HG03378 (cell line): Measurements from ENCODE around the gene KNDC1.
"Not testable (repeated sequence)": the region's sequence is repeated elsewhere in the genome, so short reads cannot be mapped to it uniquely, and the experiment has no call there.

Source experiments
- ATAC-seq: cut with Tn5 transposase; IDR thresholded peaks from one replicate; pipeline ENCODE4 v1.9.1; 2021; ENCODE audit warnings: mild to moderate bottlenecking, moderate library complexity; ENCODE audit not compliant: unreplicated experiment

The KNDC1 gene

DNA sequence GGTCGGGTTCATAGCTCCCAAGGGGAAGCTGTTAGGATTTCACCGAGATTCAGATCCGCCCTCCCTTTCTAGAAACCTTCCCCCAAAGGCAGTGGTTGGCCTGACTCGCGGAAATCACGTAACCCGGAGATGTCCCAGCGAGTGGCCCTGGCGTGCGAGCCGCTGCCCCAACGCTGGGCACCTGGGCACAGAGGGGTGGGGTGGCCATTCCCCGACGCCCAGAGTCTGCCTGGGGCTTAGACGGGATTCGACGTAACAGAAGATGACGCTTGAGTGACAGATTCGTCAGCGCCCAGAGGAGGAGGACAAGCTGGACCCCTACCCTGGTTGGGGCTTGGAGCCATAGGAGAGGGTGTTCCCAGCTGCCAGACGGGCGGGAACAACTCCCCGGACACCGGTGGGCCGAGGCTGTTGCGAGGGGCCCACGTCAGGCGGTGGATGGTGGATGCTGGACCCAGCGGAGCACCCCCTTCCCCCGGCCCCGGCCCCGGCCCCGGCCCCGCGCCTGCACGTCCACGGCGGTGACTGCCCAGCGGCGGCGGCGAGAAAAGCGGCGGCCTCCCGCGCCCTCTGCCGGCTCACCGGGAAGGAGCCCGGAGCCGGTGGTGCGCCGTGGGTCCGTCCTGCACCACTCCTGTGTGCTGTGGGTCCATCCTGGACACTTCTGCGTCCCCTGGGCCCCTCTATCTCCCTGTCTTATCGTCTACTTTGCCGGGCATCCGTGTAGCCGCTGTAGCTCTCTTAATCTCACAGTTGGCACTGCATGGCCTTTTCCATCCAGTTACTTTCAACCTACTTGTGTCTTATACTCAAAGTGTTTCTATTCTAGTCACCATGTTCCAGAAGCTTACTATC, 35.4 kb upstream of the KNDC1 start:
- no peak for ATAC-seq

DNA sequence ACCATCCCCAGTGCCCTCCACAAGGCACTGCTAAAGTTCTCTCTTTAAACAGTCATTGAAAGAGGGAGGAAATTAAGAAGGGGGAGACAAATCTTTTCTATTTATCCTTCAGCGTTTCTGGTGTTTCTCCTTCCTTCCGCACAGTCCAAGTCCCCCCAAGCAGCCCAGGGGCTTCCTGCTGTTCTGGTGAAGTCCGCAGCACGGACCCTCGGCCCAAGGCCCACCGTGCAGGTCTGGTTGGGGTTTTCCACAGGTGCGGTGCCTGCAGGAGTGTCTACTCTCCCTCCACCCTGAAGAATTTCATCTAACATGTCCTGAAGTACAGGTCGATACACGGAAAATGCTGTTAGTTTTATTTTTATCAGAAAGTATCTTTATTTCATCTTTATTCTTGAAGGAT, 34.1 kb upstream of the KNDC1 start:
- ATAC-seq = no peak

DNA sequence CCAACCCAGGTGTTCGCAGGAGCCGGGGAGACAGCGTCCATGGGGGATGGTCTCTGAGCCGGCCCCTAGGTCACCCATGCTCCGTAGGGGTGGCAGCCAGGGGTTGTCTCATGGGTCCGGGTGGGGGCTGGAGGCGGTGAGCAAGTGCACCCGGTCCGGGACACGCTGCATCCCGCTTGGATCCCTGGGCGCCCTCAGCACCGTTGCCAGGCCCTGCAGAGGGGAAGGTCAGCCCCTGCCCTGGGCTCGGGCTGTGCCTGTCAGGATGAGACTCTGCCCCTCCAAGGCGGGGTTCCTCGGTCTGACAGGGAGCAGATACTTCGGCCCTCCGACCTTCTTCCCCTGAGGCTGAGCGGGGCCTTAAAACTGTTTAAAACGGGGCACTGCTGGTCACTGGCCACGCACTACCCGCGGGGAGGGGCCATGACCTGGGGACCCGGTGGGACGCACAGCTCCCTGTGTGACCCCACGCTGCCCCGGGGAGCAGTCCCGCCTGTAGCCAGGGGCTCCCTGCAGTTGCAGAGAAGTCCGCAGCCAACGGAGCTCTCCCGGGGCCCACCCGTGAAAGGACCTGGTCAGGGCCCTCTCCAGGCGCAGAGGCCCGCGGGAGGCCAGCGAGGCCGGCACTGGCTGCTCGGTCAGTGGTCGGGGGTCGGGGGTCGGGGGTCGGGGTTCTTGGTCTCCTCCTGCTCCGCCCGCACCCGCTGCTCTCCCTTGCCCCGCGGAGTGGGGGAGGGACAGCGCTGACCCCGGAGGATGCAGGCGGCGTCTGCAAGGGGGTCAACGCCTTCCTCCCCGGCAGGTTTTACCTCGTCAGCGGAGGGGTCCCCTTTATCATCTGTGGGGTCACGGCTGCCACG, 33.4 kb upstream of the KNDC1 start:
- ATAC-seq = no peak

DNA sequence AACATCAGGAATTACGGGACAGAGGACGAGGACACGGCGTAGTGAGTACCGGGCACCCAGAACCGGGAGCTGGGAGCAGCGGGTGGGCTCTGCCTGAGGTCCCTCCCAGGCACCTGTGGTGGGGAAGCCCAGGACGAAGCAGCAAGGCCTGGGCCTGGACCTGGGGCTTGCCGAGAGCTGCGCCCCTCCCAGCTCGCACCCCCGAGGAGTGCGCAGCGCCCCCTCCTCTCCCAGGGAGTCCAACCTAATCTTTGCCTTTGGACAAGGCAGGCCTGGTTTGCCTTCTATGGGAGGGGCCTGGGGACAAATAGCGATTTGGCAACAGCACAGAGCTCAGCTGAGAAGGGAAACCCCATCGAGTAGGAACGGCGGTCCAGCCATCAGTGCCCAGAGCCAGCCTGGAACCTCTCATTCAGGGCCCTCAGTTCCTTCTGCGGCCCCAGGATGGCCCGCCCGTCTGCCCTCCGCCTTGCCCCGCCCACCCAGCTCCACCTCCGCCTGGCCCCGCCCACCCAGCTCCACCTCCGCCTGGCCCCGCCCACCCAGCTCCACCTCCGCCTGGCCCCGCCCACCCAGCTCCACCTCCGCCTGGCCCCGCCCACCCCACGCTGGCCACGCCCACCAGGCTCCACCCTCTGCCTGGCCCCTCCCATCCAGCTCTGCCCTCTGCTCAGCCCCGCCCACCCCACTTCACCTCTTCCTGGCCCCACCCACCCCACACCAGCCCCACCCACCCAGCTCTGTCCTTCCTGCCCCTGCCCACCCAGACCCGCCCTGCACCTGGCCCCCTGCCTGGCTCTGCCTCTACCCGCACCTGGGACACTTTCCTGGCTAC, 32.5 kb upstream of the KNDC1 start:
- ATAC-seq = no peak

DNA sequence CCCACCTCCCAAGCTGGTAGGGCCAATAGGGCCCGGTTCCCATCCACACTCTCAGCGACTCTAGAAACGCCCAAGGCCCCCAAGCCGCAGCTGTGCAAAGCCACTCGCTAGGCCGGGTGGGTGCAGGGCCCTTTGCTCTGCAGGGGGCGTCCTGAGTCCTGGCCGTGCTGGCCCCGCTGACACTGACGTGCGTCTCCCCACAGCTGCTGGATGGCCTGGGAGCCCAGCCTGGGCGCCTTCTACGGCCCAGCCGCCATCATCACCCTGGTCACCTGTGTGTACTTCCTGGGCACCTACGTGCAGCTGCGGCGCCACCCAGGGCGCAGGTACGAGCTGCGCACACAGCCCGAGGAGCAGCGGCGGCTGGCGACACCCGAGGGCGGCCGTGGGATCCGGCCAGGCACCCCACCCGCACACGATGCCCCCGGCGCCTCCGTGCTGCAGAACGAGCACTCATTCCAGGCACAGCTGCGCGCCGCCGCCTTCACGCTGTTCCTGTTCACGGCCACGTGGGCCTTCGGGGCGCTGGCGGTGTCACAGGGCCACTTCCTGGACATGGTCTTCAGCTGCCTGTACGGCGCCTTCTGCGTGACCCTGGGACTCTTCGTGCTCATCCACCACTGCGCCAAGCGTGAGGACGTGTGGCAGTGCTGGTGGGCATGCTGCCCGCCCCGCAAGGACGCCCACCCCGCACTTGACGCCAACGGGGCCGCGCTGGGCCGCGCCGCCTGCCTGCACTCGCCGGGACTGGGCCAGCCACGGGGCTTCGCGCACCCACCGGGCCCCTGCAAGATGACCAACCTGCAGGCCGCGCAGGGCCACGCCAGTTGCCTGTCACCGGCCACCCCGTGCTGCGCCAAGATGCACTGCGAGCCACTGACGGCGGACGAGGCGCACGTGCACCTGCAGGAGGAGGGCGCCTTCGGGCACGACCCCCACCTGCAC, 31.6 kb upstream of the KNDC1 start:
- no peak for ATAC-seq

DNA sequence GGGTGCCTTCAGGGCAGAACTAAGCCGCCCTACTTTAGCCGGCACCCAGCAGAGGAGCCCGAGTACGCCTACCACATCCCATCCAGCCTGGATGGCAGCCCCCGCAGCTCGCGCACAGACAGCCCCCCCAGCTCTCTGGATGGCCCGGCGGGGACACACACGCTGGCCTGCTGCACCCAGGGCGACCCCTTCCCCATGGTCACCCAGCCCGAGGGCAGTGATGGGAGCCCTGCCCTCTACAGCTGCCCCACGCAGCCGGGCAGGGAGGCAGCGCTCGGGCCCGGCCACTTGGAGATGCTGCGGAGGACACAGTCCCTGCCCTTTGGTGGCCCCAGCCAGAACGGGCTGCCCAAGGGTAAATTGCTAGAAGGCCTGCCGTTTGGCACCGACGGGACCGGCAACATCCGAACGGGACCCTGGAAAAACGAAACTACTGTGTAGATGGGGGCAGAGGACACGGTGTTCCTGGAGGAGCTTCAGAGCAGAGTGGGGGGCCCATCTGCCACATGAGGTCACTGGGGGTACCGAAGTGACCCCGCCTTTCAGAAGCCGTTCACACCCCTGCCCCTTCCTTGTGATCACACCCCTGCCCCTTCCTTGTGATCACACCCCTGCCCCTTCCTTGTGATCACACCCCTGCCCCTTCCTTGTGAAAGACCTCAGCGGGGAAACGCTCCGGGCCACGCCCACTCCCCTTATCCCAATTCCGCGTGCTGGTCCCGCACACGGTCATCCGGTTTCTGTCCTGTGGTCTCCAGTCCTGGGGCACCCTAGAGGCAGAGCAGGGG, 30.8 kb upstream of the KNDC1 start:
- ATAC-seq = no peak

DNA sequence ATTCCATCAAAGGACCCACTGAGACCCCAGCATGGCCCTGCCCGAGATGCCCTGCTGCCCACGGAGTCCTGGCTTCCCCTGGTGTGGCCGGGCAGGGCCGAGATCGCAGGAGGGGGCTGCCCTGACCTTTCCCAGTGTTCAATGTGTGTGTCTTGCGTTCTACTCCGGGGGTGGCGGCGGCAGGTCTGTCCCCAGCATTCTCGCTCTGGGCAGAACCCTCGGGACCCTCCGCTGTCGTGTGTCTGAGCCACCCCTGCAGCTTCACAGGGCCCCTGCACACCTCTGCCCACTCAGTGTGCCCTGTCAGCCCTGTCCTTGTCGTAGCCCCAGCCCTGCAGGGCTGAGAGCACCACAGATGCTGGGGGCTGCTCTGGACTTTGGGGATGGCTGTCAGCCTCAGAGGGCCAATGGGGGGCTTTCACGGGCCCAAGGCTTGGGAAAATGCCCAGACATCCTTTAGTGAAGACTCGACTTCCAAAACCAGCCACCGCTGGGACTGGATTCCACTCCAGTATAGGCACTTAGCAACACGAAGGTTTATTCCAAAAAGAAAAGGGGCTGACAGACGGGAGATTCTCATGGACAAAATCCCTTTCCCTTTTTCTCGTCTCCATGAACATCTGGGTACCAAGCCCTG, 30.0 kb upstream of the KNDC1 start:
- ATAC-seq = no peak

DNA sequence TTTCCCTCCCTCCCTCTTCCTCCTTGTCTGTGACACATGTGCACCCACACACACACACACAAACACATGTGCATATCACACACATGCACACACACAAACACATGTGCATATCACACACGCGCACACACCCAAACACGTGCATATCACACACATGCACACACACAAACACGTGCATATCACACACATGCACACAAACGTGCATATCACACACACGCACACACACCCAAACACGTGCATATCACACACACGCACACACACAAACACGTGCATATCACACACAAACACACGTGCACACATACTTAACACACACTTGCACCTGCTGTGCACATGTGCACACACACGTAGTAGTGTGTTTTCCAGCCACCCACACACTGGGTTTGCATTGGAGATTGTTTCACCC, 29.4 kb upstream of the KNDC1 start:
- ATAC-seq = no peak

DNA sequence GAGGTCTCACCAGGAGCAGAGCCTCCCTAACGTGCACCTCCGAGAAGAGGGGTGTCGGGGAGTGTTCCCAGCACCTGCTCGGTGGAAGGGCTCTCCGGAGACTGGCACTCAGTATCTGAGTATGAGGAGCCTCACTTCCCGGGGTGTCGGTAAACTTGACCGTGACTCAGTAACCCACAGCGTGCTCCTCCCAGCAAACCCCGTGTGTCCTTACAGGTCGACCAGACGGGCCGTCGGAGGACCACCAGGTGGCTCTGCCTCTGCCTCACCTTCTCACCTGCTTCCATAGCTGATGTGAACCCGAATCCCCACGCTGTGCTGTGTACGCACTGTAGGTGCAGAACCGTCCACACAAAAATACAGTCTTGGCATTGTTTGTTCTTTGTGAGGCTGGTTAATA, 29.0 kb upstream of the KNDC1 start:
- no peak for ATAC-seq

DNA sequence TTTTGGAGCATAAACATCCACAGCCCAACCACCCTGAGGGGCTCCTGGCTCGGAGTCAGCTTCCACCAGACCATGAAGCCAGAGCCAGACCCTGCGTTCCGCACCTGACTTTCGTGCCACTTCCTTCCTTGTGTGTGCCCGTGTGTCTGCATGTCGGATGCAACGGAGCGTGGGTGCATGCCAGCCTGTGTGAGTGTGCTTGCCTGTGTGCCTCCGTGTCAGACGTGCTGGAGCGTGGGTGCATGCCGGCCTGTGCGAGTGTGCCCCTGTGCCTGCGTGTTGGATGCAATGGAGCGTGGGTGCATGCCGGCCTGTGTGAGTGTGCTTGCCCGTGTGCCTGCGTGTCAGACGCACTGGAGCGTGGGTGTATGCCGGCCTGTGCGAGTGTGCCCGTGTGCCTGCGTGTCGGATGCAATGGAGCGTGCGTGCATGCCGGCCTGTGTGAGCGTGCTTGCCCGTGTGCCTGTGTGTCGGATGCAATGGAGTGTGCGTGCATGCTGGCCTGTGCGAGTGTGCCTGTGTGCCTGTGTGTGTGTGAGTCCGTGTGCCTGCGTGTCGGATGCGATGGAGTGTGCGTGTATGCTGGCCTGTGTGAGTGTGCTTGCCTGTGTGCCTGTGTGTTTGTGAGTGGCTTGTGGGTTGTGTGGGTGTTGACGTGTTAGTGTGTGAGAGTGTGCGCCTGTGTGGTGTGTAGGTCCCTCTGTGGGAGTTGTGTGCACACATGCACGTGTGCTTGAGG, 28.1 kb upstream of the KNDC1 start:
- no peak for ATAC-seq

DNA sequence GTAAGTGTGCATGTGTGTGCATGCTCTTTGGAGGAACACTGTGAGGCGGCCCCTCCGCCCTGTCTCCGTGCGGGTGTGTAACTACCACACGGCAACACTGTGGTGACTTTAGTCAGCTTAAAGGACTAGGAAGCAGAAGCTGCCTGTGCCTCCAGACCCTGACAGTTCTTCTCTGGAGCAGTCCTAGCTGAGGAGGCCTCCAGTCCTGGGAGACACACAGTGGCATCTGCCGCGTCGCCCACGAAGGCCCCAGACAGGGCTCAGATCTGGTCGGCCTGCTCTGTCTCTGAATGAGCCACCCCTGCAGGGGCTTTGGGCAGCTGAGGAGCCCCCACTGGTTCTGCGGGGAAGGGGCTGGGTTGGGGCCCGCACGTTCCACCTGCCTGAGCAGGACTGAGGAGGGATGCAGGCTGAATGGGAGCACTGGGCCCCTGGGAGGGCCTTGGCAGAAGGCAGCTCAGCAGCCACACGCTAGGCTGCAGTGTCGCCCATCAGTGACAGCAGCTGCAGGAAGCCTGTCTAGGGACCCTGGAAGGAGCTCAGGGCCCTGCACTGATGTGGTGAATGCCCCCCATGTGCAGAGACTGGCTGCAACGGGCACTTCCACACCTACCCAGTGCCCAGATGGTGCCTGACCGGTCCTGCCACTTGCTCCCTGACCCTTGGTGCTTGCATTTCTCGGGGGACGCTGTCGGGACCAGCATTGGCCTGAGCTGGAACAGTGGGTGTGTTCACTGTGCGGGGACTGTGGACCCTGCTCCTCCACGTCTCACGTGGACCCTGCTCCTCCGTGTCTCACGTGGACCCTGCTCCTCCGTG, 27.3 kb upstream of the KNDC1 start:
- no peak for ATAC-seq

DNA sequence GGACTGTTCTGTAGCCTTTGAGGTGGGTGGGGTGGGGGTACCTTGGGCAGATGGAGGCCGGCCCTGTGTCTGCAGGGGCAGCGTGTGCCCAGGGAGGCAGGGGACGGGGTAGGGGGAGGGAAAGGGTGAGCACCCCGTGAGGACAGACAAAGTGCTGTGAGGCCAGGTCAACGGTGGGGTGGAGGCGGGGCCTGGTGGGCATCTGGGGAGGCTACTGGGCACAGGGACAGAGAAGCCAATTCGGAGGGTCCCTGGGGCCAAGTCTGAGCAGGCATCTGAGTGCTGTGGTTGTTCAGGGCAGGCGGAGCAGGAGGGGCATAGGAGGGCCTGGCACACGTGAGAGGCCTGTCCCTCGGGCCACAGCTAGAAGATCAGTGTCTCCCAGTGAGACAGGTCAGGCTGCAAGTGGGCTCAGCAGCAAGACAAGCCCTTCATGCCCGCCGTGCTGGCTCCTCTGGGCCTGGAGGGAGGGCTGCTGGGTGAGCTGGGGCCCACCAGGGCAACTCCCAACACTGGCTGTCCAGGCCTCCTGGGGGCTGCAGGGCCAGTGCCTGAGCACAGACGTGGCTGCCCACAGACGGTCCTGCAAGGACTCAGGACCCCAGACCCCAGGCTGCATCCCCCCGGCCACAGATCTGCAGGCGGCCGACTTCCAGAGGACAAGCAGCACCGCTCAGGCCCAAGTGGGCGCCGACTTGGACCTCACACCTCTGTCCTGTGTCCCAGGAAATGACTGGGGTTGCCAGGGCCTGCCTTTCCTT, 26.4 kb upstream of the KNDC1 start:
- ATAC-seq = no peak

DNA sequence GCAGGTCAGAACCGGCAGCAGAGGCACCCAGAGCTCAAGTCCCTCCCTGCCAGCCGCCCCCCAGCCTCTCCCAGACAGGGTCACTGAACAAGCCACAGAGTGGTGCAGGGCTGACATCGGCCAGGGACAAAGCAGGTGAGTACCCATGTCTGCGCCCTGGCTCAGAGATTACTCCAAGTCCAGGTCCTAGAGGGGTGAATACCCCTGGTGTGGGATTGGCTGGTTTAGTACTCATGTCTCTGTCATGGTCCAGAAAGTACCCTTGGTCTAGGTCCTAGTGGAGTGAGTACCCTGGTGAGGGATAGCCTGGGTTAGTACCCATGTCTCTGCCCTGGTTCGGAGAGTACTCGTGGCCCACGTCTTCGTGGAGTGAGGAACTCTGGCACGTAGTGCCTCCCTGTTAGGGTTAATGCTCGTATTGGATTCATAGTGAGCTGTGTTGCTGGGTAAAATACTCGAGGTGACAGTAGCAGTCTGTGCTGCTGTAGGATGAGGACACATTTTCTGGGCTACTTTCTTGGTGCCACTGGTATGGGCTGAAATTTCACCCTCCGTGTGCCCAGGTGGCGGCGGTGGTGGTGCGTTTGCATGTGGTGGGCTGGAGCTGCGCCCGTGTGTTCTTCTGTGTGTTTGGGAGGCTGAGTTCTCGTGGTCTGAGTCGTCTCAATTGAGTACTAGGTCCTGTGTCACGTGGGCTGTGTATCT, 25.5 kb upstream of the KNDC1 start:
- no peak for ATAC-seq

DNA sequence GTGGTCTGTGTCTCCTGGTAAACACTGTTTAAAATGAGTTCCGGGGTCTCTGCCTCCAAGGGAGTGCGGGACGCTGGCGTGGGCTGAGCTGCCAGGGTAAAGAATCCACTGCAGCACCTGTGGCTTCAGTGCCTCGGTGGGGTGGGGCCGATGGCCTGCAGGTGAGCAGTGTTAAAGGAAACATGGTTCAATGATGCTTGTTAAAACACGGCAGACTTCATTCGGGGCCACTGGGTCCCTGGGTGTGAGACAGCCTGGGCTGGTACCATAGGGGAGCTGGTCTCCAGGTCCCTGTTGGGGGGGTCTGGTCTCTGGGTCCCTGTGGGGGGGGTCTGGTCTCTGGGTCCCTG, 24.9 kb upstream of the KNDC1 start:
- ATAC-seq = no peak

DNA sequence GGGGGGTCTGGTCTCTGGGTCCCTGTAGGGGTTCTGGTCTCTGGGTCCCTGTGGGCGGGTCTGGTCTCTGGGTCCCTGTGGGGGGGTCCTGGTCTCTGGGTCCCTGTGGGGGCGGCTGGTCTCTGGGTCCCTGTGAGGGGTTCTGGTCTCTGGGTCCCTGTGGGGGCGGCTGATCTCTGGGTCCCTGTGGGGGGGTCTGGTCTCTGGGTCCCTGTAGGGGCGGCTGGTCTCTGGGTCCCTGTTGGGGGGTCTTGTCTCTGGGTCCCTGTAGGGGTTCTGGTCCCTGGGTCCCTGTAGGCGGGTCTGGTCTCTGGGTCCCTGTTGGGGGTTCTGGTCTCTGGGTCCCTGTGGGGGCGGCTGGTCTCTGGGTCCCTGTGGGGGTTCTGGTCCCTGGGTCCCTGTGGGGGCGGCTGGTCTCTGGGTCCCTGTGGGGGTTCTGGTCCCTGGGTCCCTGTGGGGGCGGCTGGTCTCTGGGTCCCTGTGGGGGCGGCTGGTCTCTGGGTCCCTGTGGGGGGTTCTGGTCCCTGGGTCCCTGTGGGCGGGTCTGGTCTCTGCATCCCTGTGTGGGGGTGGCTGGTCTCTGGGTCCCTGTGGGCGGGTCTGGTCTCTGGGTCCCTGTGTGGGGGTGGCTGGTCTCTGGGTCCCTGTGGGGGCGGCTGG, 22.4 kb upstream of the KNDC1 start:
- ATAC-seq = not testable (repeated sequence)
